ENCODE measurements around the gene KCNH5. TPM values are rescaled to one million over a fixed set of nuclear protein-coding genes. Genes with fewer than 3 reads are reported as not detected.

The KCNH5 gene, protein sequence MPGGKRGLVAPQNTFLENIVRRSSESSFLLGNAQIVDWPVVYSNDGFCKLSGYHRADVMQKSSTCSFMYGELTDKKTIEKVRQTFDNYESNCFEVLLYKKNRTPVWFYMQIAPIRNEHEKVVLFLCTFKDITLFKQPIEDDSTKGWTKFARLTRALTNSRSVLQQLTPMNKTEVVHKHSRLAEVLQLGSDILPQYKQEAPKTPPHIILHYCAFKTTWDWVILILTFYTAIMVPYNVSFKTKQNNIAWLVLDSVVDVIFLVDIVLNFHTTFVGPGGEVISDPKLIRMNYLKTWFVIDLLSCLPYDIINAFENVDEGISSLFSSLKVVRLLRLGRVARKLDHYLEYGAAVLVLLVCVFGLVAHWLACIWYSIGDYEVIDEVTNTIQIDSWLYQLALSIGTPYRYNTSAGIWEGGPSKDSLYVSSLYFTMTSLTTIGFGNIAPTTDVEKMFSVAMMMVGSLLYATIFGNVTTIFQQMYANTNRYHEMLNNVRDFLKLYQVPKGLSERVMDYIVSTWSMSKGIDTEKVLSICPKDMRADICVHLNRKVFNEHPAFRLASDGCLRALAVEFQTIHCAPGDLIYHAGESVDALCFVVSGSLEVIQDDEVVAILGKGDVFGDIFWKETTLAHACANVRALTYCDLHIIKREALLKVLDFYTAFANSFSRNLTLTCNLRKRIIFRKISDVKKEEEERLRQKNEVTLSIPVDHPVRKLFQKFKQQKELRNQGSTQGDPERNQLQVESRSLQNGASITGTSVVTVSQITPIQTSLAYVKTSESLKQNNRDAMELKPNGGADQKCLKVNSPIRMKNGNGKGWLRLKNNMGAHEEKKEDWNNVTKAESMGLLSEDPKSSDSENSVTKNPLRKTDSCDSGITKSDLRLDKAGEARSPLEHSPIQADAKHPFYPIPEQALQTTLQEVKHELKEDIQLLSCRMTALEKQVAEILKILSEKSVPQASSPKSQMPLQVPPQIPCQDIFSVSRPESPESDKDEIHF
- total RNA-seq = under 1 TPM; 0.04 to 0.27 (median 0.15) TPM

DNA sequence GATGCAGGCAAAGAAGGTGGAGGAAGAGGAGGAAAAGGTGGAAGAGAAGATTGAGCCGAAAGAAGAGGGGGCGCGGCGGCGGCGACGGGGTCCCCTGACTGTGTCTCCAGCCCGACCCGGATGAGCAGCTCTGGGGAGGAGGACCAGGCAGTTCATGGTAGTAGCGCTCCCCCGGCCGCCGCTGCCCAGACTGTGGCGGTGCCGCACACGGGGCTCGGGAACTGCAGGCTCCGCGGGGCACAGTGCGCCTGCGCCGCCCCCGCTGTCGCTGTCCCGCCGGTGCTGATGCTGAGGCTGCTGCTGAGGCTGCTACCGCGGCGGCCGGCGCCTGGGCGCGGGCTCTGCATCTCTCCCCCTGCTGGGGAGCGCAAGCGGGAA lies at the start of gene KCNH5:
Gene KCNH5 (minus strand): TSS at position 225 of the 378 bp plus-strand sequence. CDS start 272 bp downstream, outside the sequence.
- 0 to 6% methylated on average over 6 of the region's 35 CpGs for WGBS, 2 donors (ENCODE audit: low coverage in 1 of 2)

DNA sequence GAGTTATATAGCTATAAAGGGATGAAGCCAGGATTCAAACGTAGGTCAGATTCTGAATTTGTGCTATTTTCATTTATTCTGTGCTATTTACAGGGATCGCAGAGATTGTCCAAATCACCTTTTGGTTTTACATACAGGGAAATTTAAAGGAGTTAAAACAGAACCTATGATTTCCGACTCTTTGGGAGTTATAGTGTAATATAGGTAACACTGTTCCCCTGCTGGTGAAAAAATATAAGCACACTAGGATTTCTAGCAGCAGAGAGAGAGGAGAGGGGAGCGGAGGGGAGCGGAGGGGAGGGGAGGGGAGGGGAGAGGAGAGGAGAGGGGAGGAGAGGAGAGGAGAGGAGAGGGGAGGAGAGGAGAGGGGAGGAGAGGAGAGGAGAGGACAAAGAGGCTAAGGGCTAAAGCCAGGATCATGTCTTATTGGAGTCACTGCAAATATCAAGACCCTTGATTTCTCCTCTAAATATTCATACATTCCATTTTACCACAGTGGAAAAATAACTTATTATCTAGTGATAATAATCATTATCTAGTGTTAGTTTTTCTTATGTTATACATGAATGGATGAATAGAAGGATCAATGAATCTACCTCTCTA lies 46.2 kb upstream of the KCNH5 start:
- WGBS, 2 donors (ENCODE audit: low coverage in 1 of 2) = 83 to 97% methylated on average over 2 to 3 of the region's 5 CpGs
- Histone ChIP-seq H3K27ac (no peak overlapping the region), H3K27me3 (no peaks in the 10 kb centered on the region), H3K4me3 (no peak overlapping the region), H3K4me1 (no peaks in the 10 kb centered on the region), H3K36me3 (no peaks in the 10 kb centered on the region), H3K9me3 (no peaks in the 10 kb centered on the region)
- TF ChIP-seq, protein P1, sequence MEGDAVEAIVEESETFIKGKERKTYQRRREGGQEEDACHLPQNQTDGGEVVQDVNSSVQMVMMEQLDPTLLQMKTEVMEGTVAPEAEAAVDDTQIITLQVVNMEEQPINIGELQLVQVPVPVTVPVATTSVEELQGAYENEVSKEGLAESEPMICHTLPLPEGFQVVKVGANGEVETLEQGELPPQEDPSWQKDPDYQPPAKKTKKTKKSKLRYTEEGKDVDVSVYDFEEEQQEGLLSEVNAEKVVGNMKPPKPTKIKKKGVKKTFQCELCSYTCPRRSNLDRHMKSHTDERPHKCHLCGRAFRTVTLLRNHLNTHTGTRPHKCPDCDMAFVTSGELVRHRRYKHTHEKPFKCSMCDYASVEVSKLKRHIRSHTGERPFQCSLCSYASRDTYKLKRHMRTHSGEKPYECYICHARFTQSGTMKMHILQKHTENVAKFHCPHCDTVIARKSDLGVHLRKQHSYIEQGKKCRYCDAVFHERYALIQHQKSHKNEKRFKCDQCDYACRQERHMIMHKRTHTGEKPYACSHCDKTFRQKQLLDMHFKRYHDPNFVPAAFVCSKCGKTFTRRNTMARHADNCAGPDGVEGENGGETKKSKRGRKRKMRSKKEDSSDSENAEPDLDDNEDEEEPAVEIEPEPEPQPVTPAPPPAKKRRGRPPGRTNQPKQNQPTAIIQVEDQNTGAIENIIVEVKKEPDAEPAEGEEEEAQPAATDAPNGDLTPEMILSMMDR (IDR thresholded peaks at IDR 0.05) = no peak
- ATAC-seq = no peak

More for the DNA sequence above, at the start of gene KCNH5:
- Histone ChIP-seq H3K27ac (no peak within 1 kb of the TSS), H3K36me3 (no peaks in the 10 kb centered on the region), H3K9me3 (no peaks in the 10 kb centered on the region), H3K4me1 (peaks cover 0 to 18% (median 11%) of the 10 kb centered on the region in 3 donors), H3K4me3 (peak within 1 kb of the TSS in 1 of 2 donors; percentile 47), H3K27me3 (peaks cover 92% of the 10 kb centered on the region)
- ATAC-seq = peak; percentile 29
- TF ChIP-seq EP300 (IDR thresholded peaks at IDR 0.05) = no peak
- no peak for TF ChIP-seq POLR2A (IDR thresholded peaks at IDR 0.05)
- TF ChIP-seq POLR2AphosphoS5 (IDR thresholded peaks at IDR 0.05) = no peak
- TF ChIP-seq, protein P1 (IDR thresholded peaks at IDR 0.05) = no peak

DNA sequence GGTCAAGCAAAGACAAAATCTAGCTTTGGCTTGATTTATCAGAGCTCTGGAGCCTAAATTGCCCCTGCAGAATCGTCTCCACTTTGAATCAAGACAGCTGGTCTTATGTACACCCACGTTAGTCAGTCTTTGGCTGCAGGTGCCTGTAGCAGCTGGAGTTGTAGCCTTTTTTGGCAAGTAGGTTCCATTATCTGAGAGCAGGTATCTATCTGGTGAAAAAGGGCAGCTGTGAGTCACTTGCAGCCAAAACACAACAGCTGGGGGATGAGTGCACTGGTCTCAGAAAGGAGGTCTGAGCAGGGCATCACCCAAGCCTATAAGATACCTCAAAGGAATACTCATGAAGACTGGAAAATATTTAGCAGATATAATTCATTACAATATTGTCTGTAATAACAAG lies 43.6 kb upstream of the KCNH5 start:
- no peak for ATAC-seq
- no peaks in the 10 kb centered on the region for H3K36me3 ChIP-seq
- no peak overlapping the region for H3K27ac ChIP-seq
- H3K9me3 ChIP-seq = peaks cover 0 to 10% (median 0%) of the 10 kb centered on the region in 3 donors
- 14 to 32% methylated on average over 2 of the region's 2 CpGs for WGBS, 2 donors (ENCODE audit: low coverage in 1 of 2)
- no peak overlapping the region for H3K4me3 ChIP-seq
- no peak for TF ChIP-seq POLR2A (IDR thresholded peaks at IDR 0.05)
- no peak for TF ChIP-seq POLR2AphosphoS5 (IDR thresholded peaks at IDR 0.05)
- TF ChIP-seq EP300 (IDR thresholded peaks at IDR 0.05) = no peak
- TF ChIP-seq, protein P1 (IDR thresholded peaks at IDR 0.05) = no peak
- H3K27me3 ChIP-seq = no peaks in the 10 kb centered on the region
- H3K4me1 ChIP-seq = no peaks in the 10 kb centered on the region

DNA sequence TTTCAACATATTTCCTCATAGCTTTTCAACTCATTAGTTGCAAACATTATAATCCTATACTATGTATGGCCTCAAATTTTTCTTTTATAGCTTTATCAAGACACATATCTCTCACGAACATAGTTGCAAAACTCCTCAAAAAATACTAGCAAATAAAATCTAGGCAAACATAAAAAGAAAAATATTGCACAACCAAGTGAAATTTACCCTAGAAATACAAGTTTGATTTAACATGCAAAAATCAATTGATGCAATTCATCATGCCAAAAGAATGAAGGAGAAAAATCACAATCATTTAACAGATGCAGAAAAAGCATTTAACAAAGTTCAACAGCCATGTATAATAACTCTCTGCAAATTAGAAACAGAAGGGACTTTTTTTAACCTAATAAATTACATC lies 33.3 kb upstream of the KCNH5 start:
- no peak for ATAC-seq

More for the DNA sequence above, 33.3 kb upstream of the KCNH5 start:
- 33 to 50% methylated on average over 1 of the region's 1 CpG for WGBS, 2 donors (ENCODE audit: low coverage in 1 of 2)
- no peaks in the 10 kb centered on the region for H3K36me3 ChIP-seq
- H3K4me3 ChIP-seq = no peak overlapping the region
- TF ChIP-seq POLR2AphosphoS5 (IDR thresholded peaks at IDR 0.05) = no peak
- TF ChIP-seq, protein P1 (IDR thresholded peaks at IDR 0.05) = no peak
- no peaks in the 10 kb centered on the region for H3K27me3 ChIP-seq
- H3K27ac ChIP-seq = no peak overlapping the region
- peaks cover 0 to 8% (median 0%) of the 10 kb centered on the region in 3 donors for H3K9me3 ChIP-seq
- H3K4me1 ChIP-seq = no peaks in the 10 kb centered on the region
